ENCODE measurements around the gene TMEM254.

DNA sequence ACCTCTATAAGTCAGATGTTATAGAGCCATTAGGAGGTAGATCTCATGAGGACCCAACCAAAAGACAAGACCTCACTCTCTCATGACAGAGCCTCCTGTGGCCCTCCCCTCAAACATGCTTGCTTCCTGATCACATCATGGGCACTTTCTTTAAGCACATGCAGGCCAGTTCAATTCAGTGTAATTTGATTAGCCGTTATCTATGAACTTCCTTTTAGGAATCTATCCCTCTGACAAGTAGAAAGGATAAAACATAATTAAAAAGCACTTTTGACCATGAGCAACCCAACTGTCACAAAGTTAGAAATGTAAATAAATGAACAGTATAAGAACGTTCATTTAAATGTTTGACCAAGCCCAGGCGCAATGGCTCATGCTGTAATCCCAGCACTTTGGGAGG is 27.7 kb upstream of the TMEM254 start:
- TF ChIP-seq FOSL1 (tag; conservative IDR thresholded peaks at IDR 0.05): no peak
- TF ChIP-seq NFRKB (IDR thresholded peaks at IDR 0.05; ENCODE audit: low read depth): no peak
- TF ChIP-seq TAF1 (IDR thresholded peaks at IDR 0.05; ENCODE audit: control insufficient read depth, extremely low read depth, insufficient read depth, low read length, severe bottlenecking): no peak
- no peak for TF ChIP-seq NR3C1 (CRISPR knock-in tag; IDR thresholded peaks at IDR 0.05)
- no peak for TF ChIP-seq CHD2 (IDR thresholded peaks at IDR 0.05; ENCODE audit: low read depth, low read length)
- TF ChIP-seq FOXK2 (conservative IDR thresholded peaks at IDR 0.05 in 1 of 2, IDR thresholded peaks at IDR 0.05 in 1 of 2; ENCODE audit: low read depth in 2 of 2): no peak
- no peak for TF ChIP-seq ZNF23 (CRISPR knock-in tag; IDR thresholded peaks at IDR 0.05)
- TF ChIP-seq, protein P1, sequence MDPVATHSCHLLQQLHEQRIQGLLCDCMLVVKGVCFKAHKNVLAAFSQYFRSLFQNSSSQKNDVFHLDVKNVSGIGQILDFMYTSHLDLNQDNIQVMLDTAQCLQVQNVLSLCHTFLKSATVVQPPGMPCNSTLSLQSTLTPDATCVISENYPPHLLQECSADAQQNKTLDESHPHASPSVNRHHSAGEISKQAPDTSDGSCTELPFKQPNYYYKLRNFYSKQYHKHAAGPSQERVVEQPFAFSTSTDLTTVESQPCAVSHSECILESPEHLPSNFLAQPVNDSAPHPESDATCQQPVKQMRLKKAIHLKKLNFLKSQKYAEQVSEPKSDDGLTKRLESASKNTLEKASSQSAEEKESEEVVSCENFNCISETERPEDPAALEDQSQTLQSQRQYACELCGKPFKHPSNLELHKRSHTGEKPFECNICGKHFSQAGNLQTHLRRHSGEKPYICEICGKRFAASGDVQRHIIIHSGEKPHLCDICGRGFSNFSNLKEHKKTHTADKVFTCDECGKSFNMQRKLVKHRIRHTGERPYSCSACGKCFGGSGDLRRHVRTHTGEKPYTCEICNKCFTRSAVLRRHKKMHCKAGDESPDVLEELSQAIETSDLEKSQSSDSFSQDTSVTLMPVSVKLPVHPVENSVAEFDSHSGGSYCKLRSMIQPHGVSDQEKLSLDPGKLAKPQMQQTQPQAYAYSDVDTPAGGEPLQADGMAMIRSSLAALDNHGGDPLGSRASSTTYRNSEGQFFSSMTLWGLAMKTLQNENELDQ (CRISPR knock-in tag; IDR thresholded peaks at IDR 0.05; ENCODE audit: borderline replicate concordance): no peak
- TF ChIP-seq RBM25 (IDR thresholded peaks at IDR 0.05; ENCODE audit: low read depth, low read length, severe bottlenecking): no peak
- TF ChIP-seq ELF4 (CRISPR knock-in tag; IDR thresholded peaks at IDR 0.05): no peak
- TF ChIP-seq LCOR (CRISPR knock-in tag; IDR thresholded peaks at IDR 0.05): no peak
- TF ChIP-seq, protein P2, sequence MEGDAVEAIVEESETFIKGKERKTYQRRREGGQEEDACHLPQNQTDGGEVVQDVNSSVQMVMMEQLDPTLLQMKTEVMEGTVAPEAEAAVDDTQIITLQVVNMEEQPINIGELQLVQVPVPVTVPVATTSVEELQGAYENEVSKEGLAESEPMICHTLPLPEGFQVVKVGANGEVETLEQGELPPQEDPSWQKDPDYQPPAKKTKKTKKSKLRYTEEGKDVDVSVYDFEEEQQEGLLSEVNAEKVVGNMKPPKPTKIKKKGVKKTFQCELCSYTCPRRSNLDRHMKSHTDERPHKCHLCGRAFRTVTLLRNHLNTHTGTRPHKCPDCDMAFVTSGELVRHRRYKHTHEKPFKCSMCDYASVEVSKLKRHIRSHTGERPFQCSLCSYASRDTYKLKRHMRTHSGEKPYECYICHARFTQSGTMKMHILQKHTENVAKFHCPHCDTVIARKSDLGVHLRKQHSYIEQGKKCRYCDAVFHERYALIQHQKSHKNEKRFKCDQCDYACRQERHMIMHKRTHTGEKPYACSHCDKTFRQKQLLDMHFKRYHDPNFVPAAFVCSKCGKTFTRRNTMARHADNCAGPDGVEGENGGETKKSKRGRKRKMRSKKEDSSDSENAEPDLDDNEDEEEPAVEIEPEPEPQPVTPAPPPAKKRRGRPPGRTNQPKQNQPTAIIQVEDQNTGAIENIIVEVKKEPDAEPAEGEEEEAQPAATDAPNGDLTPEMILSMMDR (IDR thresholded peaks at IDR 0.05 in 2 of 3, conservative IDR thresholded peaks at IDR 0.05 in 1 of 3; ENCODE audit: insufficient read depth in 2 of 3, low read depth in 1 of 3, low read length in 3 of 3): no peak
